Dermis microvascular lymphatic vessel endothelial cell (primary cell): ENCODE data around the gene PYGB. TPM values are rescaled to one million over a fixed set of nuclear protein-coding genes. Genes with fewer than 3 reads are reported as not detected.
"Not testable (repeated sequence)": the region's sequence is repeated elsewhere in the genome, so short reads cannot be mapped to it uniquely, and the experiment has no call there.

Experiments
- DNase-seq, 2 donors: peaks; one replicate each; pipeline versions ENCODE4 v3.0.0 to v3.0.0-alpha.2; 2010; ENCODE audit warnings: low read depth in 2 of 2
- total RNA-seq: library from RNA; depleted of rRNA; stranded (reverse); fragments of >200 nt; gene quantifications from 2 replicates; pipeline ENCODE4 v1.2.1, GENCODE V29; 2014

Gene PYGB
- total RNA-seq, 1 donor from 2014 or later, result 81.9 TPM

- DNase-seq, result no peak
These were observed 65.7 kb downstream of the PYGB start for GRCh38 chr20:25313593-25313992.

- no peak for DNase-seq
These were observed 66.9 kb downstream of the PYGB start for GRCh38 chr20:25314497-25315417.

- peak in 1 of 2 donors; percentile 24 for DNase-seq
These were observed 67.7 kb downstream of the PYGB start for GRCh38 chr20:25315418-25316210.

GRCh38 chr20:25316506-25317190, 68.8 kb downstream of the PYGB start:
- DNase-seq, result no peak

GRCh38 chr20:25317351-25318075, 69.6 kb downstream of the PYGB start:
- no peak for DNase-seq

- DNase-seq, result no peak
These were observed 70.8 kb downstream of the PYGB start for GRCh38 chr20:25318471-25319240.

DNA sequence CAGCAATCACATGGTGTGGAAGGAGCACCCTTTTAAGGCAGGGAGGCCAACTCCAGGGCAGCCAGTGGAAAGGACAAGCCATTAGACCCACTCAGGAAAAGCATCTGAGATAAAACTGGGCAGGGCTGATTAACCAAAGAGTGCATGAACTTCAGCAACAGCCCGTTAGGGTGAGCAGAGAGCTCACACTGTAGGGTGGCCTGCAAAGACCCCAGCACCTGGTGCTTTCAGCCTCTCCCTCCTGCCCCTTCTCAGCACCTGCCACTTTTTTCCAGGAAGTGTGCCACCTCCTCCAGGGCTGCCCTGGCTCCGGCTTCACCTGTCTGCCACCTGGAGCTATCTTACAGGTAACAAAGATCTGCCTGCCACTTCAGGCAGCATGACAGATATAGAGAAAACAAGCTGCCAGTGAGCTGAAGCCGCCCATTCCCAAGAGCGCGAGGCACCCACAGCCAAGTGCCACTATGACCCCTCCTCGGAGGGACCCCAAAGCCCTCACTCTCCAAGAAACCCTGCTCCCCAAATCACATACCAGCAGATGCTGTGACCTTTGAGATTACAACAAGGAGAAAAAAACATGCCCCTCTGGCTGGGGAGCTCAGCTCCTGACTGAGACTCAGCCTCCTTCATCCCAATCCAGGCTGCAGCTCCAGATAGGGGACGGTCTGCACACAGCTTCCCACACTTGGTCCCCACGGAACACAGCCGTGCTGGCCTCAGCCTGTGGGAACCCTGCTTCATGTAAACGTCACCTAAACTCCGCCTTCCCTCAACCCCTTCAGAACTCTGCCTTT, 71.6 kb downstream of the PYGB start:
- no peak for DNase-seq

DNA sequence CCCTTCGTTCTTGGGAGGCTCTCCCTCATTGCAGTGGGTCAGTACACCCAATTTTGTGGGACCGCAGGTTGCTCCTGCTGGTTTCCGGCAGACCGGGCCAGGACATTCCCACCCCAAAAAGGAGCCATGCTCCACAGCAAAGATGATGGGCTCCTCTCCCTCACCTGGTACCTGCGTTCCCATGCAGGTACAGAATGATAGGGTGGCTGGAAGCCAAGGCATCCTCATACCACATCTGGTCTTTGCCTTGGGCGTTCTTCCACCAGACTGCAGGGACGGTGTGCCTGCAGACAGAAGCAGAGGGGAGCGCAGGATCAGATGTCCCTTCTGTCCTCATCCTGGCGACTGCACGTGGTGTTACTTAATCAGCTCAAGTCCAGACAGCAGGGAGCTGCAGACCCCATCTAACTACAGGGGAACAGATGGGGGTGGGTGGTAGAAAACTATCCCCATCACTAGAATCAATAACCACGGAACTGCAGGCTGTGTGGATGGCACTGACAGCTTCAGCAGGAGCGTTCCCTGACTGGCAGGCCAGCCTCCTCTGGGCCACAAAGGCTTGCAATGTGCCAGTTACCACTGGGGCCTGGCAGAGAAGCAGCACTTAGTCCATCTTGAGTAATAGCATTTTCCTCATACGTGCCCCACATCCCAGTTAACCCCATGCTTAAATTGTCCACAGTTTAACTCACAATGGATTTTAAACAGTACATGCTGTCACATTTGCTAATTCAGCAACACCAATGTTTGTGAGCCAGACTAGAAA, 72.3 kb downstream of the PYGB start:
- no peak for DNase-seq

DNA sequence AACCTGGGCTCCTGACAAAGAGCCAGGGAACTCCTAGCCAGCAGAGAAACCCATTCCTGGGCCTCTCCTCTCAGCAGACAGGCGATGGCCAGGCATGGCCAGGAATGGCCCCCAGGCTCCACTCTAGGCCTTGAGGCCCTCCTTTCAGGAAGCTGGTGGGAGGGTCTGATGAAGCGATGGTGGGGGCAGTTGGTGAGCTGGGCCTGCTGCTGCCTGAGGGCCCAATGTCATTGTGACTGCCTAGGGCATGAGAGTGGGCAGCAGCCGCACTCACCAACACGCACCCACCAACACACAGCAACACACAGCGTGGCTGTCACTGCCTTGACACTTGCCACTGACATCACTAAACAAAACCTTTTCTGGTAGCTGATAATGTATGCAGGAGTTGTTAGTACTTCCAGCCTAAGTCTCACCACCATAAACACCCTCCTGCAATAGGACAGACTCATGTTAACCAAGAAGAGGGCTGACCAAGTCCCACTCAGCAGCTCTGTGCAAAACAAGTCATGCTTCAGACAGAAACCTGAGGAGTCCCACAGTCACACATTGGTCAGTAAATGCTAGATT, 73.5 kb downstream of the PYGB start:
- no peak for DNase-seq

DNA sequence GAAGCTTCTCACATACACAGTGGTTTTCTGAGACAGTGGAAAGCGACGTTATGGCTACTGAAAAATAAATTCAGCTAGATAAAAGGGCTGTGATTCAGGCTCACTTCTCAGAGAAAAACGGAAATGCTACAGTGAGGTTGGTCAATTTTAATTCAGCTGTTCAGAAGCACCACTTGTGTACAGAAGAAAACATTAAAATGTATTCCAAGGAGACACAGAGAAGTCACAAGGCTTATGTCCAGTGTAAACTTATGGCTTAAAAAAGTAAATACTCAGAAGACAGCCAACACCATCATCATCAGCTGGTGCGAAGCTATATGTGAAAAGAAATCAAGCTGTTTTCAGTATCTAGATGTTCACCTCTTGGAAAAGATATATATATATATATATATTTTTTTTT, 74.1 kb downstream of the PYGB start:
- no peak for DNase-seq

- no peak for DNase-seq
These were observed 75.8 kb downstream of the PYGB start for GRCh38 chr20:25323496-25324246.

DNA sequence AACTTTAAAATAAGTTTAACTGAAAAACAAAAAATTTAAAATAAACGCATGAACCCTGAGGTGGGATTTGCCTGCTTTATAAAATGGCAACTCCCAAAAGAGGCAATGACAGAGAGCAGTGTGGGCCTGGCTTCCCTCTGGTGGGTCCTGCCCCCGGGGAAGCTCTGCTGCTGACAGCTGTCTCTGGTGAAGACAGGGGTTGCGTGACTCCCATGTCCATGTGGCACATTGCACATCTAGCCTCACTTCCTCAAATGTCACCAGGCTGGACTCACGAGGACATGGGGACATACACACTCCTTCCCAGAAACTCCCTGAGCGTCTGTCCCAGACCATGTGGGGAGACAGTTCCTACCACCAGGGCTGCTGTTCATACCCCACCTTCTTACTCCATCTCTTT, 76.5 kb downstream of the PYGB start:
- DNase-seq, result no peak

DNA sequence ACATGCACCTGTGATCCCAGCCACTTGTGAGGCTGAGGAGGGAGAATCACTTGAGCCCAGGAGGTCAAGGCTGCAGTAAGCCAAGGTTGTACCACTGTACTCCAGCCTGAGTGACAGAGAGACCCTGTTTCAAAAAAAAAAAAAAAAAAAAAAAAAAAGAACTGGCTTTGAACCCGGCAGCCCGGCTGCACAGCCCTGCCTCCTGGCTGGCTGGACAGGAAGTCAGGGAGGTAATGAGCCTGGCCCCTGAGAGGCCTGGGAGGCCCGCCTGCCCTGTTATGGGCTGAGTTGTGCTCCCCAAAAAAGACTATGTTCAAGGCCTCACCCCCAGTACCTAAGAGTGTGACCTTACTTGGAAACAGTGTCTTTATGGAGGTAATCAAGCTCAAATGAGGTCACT, 77.2 kb downstream of the PYGB start:
- no peak for DNase-seq

- DNase-seq, result no peak
These were observed 78.1 kb downstream of the PYGB start for GRCh38 chr20:25325997-25326396.

- no peak for DNase-seq
These were observed 79.8 kb downstream of the PYGB start for GRCh38 chr20:25327521-25328235.

- no peak for DNase-seq
These were observed 81.1 kb downstream of the PYGB start for GRCh38 chr20:25328954-25329498.

- DNase-seq, result not testable (repeated sequence)
These were observed 87.1 kb downstream of the PYGB start for GRCh38 chr20:25334972-25335371.
